GM19395 (cell line): ENCODE results near the gene DLL4.

ENCODE experiments used
- ATAC-seq: cut with Tn5 transposase; IDR thresholded peaks from one replicate; pipeline ENCODE4 v1.9.1; 2021; ENCODE audit warnings: mild to moderate bottlenecking, moderate library complexity; ENCODE audit not compliant: unreplicated experiment

Gene DLL4

GRCh38 chr15:40925863-40926658 lies 3.1 kb upstream of the DLL4 start:
- ATAC-seq, result no peak

- ATAC-seq, result no peak
Measured at GRCh38 chr15:40926659-40927494, 2.3 kb upstream of the DLL4 start.

GRCh38 chr15:40927495-40927872 lies 1.7 kb upstream of the DLL4 start:
- ATAC-seq, result no peak

DNA sequence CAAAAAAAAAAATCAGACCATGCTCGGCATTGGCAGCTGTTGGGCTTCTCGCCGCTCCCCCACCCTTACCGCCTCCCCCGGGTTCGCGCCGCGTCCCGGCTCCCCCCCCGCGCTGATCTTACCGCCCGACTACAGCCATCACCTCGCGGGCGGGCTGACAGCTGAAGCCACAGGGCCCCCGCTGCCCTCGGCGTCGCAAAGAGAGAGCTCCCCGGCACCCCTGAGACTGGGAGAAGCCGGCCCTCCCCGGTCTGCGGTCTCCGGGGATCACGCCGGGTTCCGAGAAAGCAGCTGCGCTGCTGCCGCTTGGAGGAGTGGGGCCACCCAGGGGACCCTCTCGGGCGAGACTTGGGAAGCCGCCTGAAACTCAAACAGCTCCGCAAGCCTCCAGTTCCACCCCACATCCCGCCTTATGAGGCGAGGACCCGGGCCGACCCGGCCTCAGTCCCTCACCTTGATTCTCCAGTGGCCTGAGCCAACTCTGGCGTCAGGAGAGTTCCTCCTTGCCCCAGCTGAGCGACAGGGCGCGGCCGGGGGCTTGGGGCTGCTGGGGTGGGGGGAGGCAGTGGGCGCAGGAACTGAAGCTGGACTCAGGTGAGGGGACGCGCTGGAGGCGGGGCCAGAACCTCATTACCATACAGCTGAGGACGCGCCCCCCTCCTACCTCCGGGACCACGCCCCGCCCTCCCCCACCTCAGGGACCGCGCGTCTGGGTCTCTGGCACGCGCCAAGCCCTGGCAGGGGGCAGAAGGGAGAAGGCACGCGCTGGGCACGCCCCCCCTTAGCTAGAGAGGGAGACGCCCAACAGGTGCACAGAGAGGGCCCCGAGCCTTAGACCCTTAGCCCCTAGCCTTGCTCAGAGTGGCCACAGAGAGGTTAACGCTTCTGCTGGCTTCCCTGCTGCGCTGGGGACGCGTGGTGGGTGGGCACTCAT lies 1.0 kb upstream of the DLL4 start:
- ATAC-seq, result no peak

GRCh38 chr15:40929660-40930429 lies 705 bp downstream of the DLL4 start:
- no peak for ATAC-seq

GRCh38 chr15:40930430-40931299 lies 1.5 kb downstream of the DLL4 start:
- ATAC-seq, result no peak

DNA sequence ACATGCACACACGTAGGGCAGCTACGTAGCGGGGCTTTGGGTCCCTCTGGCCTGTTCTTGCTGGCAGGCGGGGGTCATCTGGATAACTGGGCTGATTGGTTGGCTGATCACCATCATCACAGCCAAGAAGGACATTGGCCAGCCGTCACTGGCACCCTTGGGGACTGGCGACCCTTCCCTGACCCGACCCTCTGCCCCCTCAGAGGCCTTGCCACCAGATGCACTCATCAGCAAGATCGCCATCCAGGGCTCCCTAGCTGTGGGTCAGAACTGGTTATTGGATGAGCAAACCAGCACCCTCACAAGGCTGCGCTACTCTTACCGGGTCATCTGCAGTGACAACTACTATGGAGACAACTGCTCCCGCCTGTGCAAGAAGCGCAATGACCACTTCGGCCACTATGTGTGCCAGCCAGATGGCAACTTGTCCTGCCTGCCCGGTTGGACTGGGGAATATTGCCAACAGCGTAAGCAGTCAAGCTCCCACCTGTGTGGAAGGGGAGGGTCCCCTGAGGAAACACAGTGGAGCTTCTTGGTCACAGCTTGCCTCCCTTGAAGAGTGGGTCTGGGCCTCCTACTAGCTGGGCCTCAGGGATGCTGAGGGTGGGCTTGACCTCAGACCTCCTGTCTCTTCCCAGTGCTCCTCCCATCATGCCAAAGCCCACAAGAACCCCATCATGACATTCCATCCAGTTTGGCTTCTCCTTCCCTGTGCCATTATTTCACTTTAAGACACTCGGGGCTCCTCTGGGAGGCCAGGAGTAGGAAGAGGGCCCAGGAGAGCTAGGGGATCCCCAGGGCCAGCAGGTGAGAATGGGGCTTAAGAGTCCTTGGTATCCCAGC lies 2.4 kb downstream of the DLL4 start:
- ATAC-seq, result no peak

- no peak for ATAC-seq
Measured at GRCh38 chr15:40932156-40932555, 3.0 kb downstream of the DLL4 start.

- no peak for ATAC-seq
Measured at GRCh38 chr15:40932649-40933516, 3.7 kb downstream of the DLL4 start.

GRCh38 chr15:40933517-40933902 lies 4.4 kb downstream of the DLL4 start:
- ATAC-seq, result no peak

DNA sequence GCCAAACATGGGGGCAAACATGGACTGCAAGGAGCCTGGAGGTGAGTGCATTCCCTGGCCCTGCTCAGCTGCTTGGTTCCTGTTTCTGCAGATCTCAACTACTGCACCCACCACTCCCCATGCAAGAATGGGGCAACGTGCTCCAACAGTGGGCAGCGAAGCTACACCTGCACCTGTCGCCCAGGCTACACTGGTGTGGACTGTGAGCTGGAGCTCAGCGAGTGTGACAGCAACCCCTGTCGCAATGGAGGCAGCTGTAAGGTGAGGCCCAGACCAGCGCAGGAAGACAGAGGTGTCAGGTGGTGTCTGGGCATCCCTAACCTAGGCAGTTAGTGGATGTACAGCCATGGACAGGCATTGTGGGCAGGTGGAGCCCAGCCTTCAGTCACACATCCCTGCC lies 5.3 kb downstream of the DLL4 start:
- no peak for ATAC-seq

DNA sequence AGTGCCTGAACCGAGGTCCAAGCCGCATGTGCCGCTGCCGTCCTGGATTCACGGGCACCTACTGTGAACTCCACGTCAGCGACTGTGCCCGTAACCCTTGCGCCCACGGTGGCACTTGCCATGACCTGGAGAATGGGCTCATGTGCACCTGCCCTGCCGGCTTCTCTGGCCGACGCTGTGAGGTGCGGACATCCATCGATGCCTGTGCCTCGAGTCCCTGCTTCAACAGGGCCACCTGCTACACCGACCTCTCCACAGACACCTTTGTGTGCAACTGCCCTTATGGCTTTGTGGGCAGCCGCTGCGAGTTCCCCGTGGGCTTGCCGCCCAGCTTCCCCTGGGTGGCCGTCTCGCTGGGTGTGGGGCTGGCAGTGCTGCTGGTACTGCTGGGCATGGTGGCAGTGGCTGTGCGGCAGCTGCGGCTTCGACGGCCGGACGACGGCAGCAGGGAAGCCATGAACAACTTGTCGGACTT lies 7.1 kb downstream of the DLL4 start:
- no peak for ATAC-seq

DNA sequence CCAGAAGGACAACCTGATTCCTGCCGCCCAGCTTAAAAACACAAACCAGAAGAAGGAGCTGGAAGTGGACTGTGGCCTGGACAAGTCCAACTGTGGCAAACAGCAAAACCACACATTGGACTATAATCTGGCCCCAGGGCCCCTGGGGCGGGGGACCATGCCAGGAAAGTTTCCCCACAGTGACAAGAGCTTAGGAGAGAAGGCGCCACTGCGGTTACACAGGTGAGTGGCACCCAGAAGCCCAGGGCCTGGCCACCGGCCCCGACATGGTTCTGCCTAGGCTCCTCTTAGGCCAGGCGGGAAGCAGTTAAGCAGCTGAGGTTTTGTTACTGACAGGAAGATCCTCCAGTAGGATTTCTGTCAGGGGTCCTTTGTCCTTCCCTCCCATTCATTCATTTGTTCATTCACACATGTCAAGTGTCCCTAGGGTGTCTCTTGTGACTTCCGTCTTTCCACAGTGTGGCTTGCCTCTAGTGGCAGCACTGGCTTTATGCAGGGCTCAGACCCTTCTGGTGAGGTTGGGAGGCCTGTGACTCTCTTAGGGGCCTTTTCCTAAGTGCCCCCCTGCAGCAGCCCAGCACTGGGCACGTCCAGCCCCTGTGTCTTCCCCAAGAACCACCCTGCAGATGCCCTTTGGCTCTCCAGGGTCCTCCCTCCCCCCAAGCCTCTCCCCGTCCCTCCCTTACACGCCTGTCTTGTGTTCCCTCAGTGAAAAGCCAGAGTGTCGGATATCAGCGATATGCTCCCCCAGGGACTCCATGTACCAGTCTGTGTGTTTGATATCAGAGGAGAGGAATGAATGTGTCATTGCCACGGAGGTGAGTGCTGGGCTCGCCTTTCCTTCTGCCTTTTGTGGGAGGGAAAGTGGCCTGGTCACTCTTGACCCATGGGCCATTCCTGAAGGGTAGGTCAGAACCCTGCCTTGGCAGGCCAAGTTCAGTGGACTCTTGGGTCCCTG lies 7.8 kb downstream of the DLL4 start:
- ATAC-seq, result no peak

- ATAC-seq, result no peak
Measured at GRCh38 chr15:40937762-40938535, 8.8 kb downstream of the DLL4 start.

DNA sequence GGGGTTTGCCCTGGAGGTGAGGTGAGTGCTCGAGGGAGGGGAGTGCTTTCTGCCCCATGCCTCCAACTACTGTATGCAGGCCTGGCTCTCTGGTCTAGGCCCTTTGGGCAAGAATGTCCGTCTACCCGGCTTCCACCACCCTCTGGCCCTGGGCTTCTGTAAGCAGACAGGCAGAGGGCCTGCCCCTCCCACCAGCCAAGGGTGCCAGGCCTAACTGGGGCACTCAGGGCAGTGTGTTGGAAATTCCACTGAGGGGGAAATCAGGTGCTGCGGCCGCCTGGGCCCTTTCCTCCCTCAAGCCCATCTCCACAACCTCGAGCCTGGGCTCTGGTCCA lies 9.4 kb downstream of the DLL4 start:
- no peak for ATAC-seq
